ENCODE data around the gene PQBP1.
"Not testable (repeated sequence)": the region's sequence is repeated elsewhere in the genome, so short reads cannot be mapped to it uniquely, and the experiment has no call there.

PQBP1 gene

DNA sequence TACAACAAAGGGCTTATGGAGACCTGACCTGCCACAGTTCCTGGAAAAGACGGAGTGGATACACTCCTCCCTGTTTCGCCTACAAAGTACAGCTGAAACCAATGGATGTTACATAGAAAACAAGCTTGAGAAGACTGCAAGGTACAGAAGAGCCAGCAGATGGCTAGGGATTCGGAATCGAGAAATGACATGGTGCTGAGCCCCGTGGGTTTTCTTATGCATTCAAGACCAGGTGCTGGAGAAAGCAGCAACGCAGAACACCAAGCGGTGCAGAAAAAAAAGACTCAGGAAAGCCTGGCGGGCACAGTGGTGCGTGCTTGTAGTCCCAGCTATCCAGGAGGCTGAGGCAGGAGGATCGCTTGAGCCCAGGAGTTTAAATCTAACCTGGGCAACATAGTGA lies 14.0 kb upstream of the PQBP1 start:
- Histone ChIP-seq H3K36me3 (ENCODE audit: insufficient read depth, low read length) (no peaks in the 10 kb centered on the region), H3K9me2 (ENCODE audit: low read depth, low read length) (no peaks in the 10 kb centered on the region), H3K9me3 (ENCODE audit: low read length) (no peaks in the 10 kb centered on the region), H3K4me2 (ENCODE audit: low read length) (no peak overlapping the region), H3K4me1 (ENCODE audit: insufficient read depth, low read length, severe bottlenecking) (no peaks in the 10 kb centered on the region), H3K27me3 (ENCODE audit: insufficient read depth, low read length) (no peaks in the 10 kb centered on the region), H4K20me1 (ENCODE audit: insufficient read depth, low read length) (no peaks in the 10 kb centered on the region), H3F3A (ENCODE audit: insufficient read depth, low read length) (no peaks in the 10 kb centered on the region), H3K4me3 (ENCODE audit: low read depth, low read length, poor library complexity, severe bottlenecking) (no peak overlapping the region), H3K27ac (ENCODE audit: low read depth, low read length, poor library complexity, severe bottlenecking) (no peak overlapping the region), H2AFZ (ENCODE audit: low read length) (no peak overlapping the region), H3K79me2 (ENCODE audit: insufficient read depth, low read length) (no peaks in the 10 kb centered on the region), H3K9ac (ENCODE audit: low read length) (no peak overlapping the region)
- TF ChIP-seq CTCF (IDR thresholded peaks at IDR 0.05; ENCODE audit: low read length) (no peak), EZH2 (IDR thresholded peaks at IDR 0.05; ENCODE audit: borderline replicate concordance, low read length) (no peak)

DNA sequence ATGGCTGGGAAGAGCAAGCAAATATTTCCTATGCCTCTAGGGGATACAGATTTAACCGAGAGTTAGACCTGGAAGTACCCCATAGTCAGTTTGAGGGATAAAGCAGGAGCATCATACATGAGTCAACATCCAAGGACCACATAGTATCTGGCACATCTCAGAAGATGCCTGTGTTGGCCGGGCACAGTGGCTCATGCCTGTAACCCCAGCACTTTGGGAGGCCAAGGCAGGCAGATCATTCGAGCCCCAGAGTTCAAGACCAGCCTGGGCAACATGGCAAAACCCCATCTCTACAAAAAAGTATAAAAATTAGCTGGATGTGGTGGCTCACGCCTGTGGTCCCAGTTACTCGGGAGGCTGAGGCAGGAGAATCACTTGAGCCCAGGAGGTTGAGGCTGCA lies 11.1 kb upstream of the PQBP1 start:
- H2AFZ ChIP-seq (ENCODE audit: low read length); H3K36me3 ChIP-seq (ENCODE audit: insufficient read depth, low read length); H3K4me3 ChIP-seq (ENCODE audit: low read depth, low read length, poor library complexity, severe bottlenecking); H3K9me3 ChIP-seq (ENCODE audit: low read length); H3K27ac ChIP-seq (ENCODE audit: low read depth, low read length, poor library complexity, severe bottlenecking); H4K20me1 ChIP-seq (ENCODE audit: insufficient read depth, low read length); H3K9me2 ChIP-seq (ENCODE audit: low read depth, low read length); H3K9ac ChIP-seq (ENCODE audit: low read length); H3K4me1 ChIP-seq (ENCODE audit: insufficient read depth, low read length, severe bottlenecking); H3K4me2 ChIP-seq (ENCODE audit: low read length); H3F3A ChIP-seq (ENCODE audit: insufficient read depth, low read length); H3K27me3 ChIP-seq (ENCODE audit: insufficient read depth, low read length); H3K79me2 ChIP-seq (ENCODE audit: insufficient read depth, low read length): not testable (repeated sequence)

DNA sequence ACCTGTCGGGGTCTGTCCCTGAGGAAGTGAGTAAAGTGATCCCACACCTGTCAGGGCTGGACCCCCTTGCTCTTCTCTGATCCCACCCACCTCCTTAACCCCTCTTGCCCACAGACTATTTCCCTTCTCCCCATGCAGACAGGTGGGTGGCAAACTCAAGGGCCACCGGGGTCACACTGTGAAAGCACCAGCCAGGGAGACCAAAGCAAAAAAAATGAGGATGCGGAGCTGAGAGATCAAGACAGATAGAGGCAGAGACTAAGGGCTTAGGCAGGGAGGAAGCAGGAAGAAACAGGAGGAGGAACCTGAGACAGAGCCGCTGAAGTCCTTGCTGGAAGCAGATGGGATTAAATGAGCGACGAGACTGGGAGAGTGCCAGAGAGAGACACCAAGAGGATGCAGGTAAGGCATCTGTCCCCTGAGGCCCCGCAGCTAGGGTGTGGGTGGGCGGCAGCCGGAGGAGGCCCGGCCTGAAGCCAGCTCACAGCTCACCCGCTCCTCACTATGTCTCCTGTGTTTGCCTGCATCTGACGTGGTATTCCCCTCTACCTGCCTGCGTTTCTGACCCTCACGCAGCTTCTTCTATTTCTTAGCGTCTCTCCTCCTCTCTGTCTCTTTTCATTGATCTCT lies 7.3 kb upstream of the PQBP1 start:
- H3K4me1 ChIP-seq (ENCODE audit: insufficient read depth, low read length, severe bottlenecking), result peaks cover 15% of the 10 kb centered on the region
- TF ChIP-seq CTCF (IDR thresholded peaks at IDR 0.05; ENCODE audit: low read length) (no peak), EZH2 (IDR thresholded peaks at IDR 0.05; ENCODE audit: borderline replicate concordance, low read length) (no peak)
- H3K27me3 ChIP-seq (ENCODE audit: insufficient read depth, low read length), result no peaks in the 10 kb centered on the region
- no peaks in the 10 kb centered on the region for H3K9me2 ChIP-seq (ENCODE audit: low read depth, low read length)
- peak overlapping the region; percentile 81; the same call in 1 of the 2 replicates for H3K4me2 ChIP-seq (ENCODE audit: low read length)
- peak overlapping the region; percentile 56 for H3K4me3 ChIP-seq (ENCODE audit: low read depth, low read length, poor library complexity, severe bottlenecking)
- H3K27ac ChIP-seq (ENCODE audit: low read depth, low read length, poor library complexity, severe bottlenecking), result no peak overlapping the region
- no peaks in the 10 kb centered on the region for H3K9me3 ChIP-seq (ENCODE audit: low read length)
- H2AFZ ChIP-seq (ENCODE audit: low read length), result no peak overlapping the region
- H4K20me1 ChIP-seq (ENCODE audit: insufficient read depth, low read length), result no peaks in the 10 kb centered on the region
- peaks cover 26% of the 10 kb centered on the region for H3K36me3 ChIP-seq (ENCODE audit: insufficient read depth, low read length)
- no peak overlapping the region; the same call in 1 of the 2 replicates for H3K9ac ChIP-seq (ENCODE audit: low read length)
- no peaks in the 10 kb centered on the region for H3K79me2 ChIP-seq (ENCODE audit: insufficient read depth, low read length)
- H3F3A ChIP-seq (ENCODE audit: insufficient read depth, low read length), result no peaks in the 10 kb centered on the region

- TF ChIP-seq EZH2 (IDR thresholded peaks at IDR 0.05; ENCODE audit: borderline replicate concordance, low read length) (no peak), CTCF (IDR thresholded peaks at IDR 0.05; ENCODE audit: low read length) (no peak)
- H3K36me3 ChIP-seq (ENCODE audit: insufficient read depth, low read length), result peaks cover 30% of the 10 kb centered on the region
- no peak overlapping the region for H2AFZ ChIP-seq (ENCODE audit: low read length)
- no peak overlapping the region for H3K27ac ChIP-seq (ENCODE audit: low read depth, low read length, poor library complexity, severe bottlenecking)
- no peaks in the 10 kb centered on the region for H3K9me2 ChIP-seq (ENCODE audit: low read depth, low read length)
- H3K27me3 ChIP-seq (ENCODE audit: insufficient read depth, low read length), result no peaks in the 10 kb centered on the region
- H3K4me1 ChIP-seq (ENCODE audit: insufficient read depth, low read length, severe bottlenecking), result peaks cover 15% of the 10 kb centered on the region
- no peaks in the 10 kb centered on the region for H3K79me2 ChIP-seq (ENCODE audit: insufficient read depth, low read length)
- H3K4me3 ChIP-seq (ENCODE audit: low read depth, low read length, poor library complexity, severe bottlenecking), result peak overlapping the region; percentile 56
- H3K4me2 ChIP-seq (ENCODE audit: low read length), result peak overlapping the region; percentile 81
- H3K9ac ChIP-seq (ENCODE audit: low read length), result peak overlapping the region; percentile 42; the same call in 1 of the 2 replicates
- no peaks in the 10 kb centered on the region for H4K20me1 ChIP-seq (ENCODE audit: insufficient read depth, low read length)
- H3F3A ChIP-seq (ENCODE audit: insufficient read depth, low read length), result no peaks in the 10 kb centered on the region
- H3K9me3 ChIP-seq (ENCODE audit: low read length), result no peaks in the 10 kb centered on the region
These were observed 6.8 kb upstream of the PQBP1 start for GRCh38 chrX:48890934-48891401.

All from OCI-LY1 (cell line).